22Rv1 (cell line): ENCODE measurements around the gene CCL22.

Experiments
- CTCF ChIP-seq: fragments of 450-650 bp; IDR thresholded peaks from 2 replicates; pipeline ENCODE4 v1.5.1; 2017; ENCODE audit warnings: mild to moderate bottlenecking
- ZFX ChIP-seq: fragments of 450-650 bp; IDR thresholded peaks from 2 replicates; pipeline ENCODE4 v1.6.1; 2017; ENCODE audit warnings: antibody characterized with exemption, borderline replicate concordance

- TF ChIP-seq CTCF, result peak; percentile 21; the same call in 1 of the 2 replicates
- TF ChIP-seq ZFX, result no peak
These were observed 24.1 kb downstream of the CCL22 start for GRCh38 chr16:57382535-57383275.
